HG03442 (cell line): ENCODE results near the gene GPR183.

ENCODE experiments used
- ATAC-seq: cut with Tn5 transposase; IDR thresholded peaks from one replicate; pipeline ENCODE4 v1.9.1; 2021; ENCODE audit warnings: mild to moderate bottlenecking, moderate library complexity; ENCODE audit not compliant: unreplicated experiment

Gene GPR183

GRCh38 chr13:99296398-99296797 is 10.8 kb downstream of the GPR183 start:
- peak; percentile 43 for ATAC-seq

- ATAC-seq = no peak
Measured at GRCh38 chr13:99295488-99296252, 11.5 kb downstream of the GPR183 start.

GRCh38 chr13:99294958-99295357 is 12.2 kb downstream of the GPR183 start:
- no peak for ATAC-seq

GRCh38 chr13:99294198-99294597 is 13.0 kb downstream of the GPR183 start:
- ATAC-seq = no peak

GRCh38 chr13:99293178-99293577 is 14.0 kb downstream of the GPR183 start:
- no peak for ATAC-seq

GRCh38 chr13:99290894-99291293 is 16.3 kb downstream of the GPR183 start:
- no peak for ATAC-seq

- ATAC-seq = no peak
Measured at GRCh38 chr13:99289674-99290337, 17.4 kb downstream of the GPR183 start.

GRCh38 chr13:99289271-99289670 is 17.9 kb downstream of the GPR183 start:
- ATAC-seq = no peak

GRCh38 chr13:99288089-99288488 is 19.1 kb downstream of the GPR183 start:
- ATAC-seq = peak; percentile 92

GRCh38 chr13:99287551-99287950 is 19.6 kb downstream of the GPR183 start:
- no peak for ATAC-seq

- ATAC-seq = no peak
Measured at GRCh38 chr13:99285432-99286182, 21.6 kb downstream of the GPR183 start.

GRCh38 chr13:99282264-99283231 is 24.7 kb downstream of the GPR183 start:
- ATAC-seq = peak; percentile 49

GRCh38 chr13:99281811-99282263 is 25.4 kb downstream of the GPR183 start:
- peak; percentile 64 for ATAC-seq

- no peak for ATAC-seq
Measured at GRCh38 chr13:99280166-99280565, 27.0 kb downstream of the GPR183 start.

- ATAC-seq = no peak
Measured at GRCh38 chr13:99279637-99280036, 27.6 kb downstream of the GPR183 start.

GRCh38 chr13:99278843-99279242 is 28.4 kb downstream of the GPR183 start:
- ATAC-seq = no peak

- no peak for ATAC-seq
Measured at GRCh38 chr13:99278200-99278599, 29.0 kb downstream of the GPR183 start.

- ATAC-seq = no peak
Measured at GRCh38 chr13:99277629-99278028, 29.6 kb downstream of the GPR183 start.

GRCh38 chr13:99276706-99277105 is 30.5 kb downstream of the GPR183 start:
- ATAC-seq = no peak

- no peak for ATAC-seq
Measured at GRCh38 chr13:99275093-99275469, 32.1 kb downstream of the GPR183 start.
